Adipose tissue (tissue), 3 donors: Measurements from ENCODE around the gene ARSG. TPM values are rescaled to one million over a fixed set of nuclear protein-coding genes. Genes with fewer than 3 reads are reported as not detected.
"Not testable (repeated sequence)": the region's sequence is repeated elsewhere in the genome, so short reads cannot be mapped to it uniquely, and the experiment has no call there.

Experiments used
- H3K27ac ChIP-seq: one replicate; pipeline ENCODE4 v1.5.1; 2013; ENCODE audit warnings: low read depth, low read length
- WGBS, 3 donors: extraction: QIAGEN DNeasy Blood & Tissue Kit; methylation state at CpG; one replicate each; pipeline ENCODE4 v1.1.7; 2013; 5-methylcytosine and 5-hydroxymethylcytosine counted together
- polyA plus RNA-seq, 3 donors: library from polyadenylated mRNA; stranded (reverse); fragments of 200-250 nt; gene quantifications; one replicate each; pipeline ENCODE4 v1.2.3, GENCODE V29; 2013
- donor health status: healthy with polysubstance abuse.
- donor health status: Bipolar disorder and iron deficiency.
- donor health status: healthy.

The ARSG gene
- polyA plus RNA-seq, 3 donors, result 1.0 to 2.3 (median 1.3) TPM

DNA sequence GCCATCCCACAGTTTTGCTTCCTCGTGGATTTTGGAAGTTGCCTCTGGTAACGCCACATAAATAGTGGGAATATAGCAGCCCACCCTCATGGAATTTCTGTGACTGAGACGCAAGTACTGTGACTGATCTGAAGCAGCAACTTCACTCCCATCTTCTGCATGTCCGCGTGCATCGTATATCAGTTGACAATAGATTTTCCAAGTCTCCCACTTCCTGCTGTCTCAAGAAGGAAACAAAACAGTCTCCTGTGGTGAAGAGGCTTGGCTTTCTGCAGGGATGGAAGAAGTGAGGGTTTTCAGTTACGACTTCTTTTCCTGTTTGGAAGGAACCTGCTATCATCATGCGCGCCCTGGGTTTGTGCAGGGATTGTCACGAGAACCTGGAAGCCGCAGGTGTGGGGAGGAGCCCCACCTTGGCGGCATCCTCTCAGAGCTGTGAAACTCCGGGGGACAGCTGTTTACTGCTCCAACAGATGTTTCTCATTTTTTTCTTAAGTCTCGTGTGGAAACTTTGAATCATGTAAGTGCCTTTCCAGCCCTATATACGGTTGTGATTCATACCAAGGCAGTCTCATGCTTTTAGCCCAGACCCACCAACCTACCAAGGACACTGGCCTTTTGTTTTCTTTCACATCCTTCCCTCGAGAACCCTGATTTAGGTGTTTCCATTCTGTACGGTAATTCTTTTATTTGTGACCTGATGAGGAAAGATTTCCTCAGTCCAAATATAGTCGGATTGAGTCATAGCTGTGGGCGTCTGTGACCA, 108.5 kb downstream of the ARSG start:
- WGBS, 3 donors, result 41 to 69% (median 44%) methylated on average over 19 of the region's 19 CpGs
- H3K27ac ChIP-seq, result no peak overlapping the region

DNA sequence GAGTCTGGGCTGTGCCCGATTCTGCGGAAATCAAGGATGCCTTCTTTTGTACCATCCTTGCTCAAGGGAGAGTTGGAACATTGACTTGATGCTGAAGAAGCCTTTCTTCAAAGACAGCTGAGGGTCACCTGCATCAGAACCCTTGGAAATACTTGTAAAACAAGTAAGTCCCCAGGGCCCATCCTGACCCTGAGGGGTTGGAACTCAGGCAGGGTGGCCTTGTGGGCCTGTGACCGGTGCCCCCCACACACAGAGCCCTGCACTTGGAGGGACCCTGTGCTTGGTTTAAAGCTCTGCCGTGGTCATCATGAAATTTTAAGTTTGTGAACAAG, 109.1 kb downstream of the ARSG start:
- 75 to 89% (median 77%) methylated on average over 4 of the region's 4 CpGs for WGBS, 3 donors
- H3K27ac ChIP-seq, result no peak overlapping the region

DNA sequence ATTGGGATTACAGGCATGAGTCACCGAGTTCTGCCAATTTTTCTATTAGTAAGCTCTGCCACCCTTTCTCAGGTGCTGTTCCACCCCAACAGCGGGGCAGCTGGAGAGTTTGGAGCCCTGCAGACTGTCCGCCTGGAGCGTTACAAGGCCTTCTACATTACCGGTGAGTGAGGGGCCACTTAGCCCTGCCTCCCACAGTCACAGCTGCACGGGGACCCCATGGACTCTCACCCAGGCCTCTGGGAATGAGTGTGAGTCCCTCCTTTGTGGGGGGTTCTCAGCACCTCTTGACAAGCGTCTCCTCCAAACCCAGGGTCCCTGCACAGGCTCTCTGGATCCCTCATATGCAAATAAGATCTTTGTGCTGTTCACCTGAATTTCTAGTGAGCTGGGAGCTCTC, 110.0 kb downstream of the ARSG start:
- no peak overlapping the region for H3K27ac ChIP-seq
- 88 to 98% (median 97%) methylated on average over 7 of the region's 7 CpGs for WGBS, 3 donors

DNA sequence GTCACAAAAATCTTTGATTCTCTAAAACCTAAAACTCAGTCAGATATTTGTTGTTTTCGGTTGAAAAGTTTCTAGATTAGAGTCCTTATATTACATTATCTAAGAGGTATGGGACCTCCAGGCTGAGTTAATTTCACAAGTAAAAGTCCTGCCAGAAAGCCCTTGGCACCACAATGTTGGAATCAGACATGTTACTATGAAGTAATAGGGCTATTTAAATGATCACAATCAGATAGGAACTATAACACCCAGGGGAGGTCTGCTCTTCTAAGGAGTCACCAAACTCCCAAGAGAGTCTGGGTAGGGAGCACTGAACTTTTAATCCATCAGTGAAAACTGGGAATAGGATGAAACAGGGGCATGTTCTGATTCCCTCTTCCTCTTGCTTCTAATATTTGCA, 111.8 kb downstream of the ARSG start:
- 73 to 84% (median 74%) methylated on average over 1 of the region's 1 CpG for WGBS, 3 donors
- no peak overlapping the region for H3K27ac ChIP-seq

DNA sequence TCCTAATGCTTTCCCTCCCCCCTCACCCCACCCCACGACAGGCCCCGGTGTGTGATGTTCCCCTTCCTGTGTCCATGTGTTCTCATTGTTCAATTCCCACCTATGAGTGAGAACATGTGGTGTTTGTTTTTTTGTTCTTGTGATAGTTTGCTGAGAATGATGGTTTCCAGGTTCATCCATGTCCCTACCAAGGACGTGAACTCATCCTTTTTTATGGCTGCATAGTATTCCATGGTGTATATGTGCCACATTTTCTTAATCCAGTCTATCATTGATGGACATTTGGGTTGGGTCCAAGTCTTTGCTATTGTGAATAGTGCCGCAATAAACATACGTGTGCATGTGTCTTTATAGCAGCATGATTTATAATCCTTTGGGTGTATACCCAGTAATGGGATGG, 112.5 kb downstream of the ARSG start:
- not testable (repeated sequence) for H3K27ac ChIP-seq
- WGBS, 3 donors, result 91 to 100% (median 92%) methylated on average over 3 of the region's 5 CpGs

DNA sequence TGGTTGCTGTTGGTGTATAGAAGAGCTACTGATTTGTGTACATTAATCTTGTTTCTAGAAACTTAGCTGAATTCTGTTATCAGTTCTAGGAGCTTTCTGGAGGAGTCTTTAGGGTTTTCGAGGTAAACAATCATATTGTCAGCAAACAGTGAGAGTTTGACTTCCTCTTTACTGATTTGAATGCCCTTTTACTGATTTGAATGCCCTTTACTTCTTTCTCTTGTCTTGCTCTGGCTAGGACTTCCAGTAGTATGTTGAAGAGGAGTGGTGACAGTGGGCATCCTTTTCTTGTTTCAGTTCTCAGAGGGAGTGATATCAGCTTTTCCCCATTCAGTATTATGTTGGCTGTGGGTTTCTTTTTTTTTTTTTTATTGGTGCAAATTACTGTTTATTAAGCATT, 116.4 kb downstream of the ARSG start:
- not testable (repeated sequence) for H3K27ac ChIP-seq
- 85 to 90% (median 88%) methylated on average over 1 of the region's 1 CpG for WGBS, 3 donors

DNA sequence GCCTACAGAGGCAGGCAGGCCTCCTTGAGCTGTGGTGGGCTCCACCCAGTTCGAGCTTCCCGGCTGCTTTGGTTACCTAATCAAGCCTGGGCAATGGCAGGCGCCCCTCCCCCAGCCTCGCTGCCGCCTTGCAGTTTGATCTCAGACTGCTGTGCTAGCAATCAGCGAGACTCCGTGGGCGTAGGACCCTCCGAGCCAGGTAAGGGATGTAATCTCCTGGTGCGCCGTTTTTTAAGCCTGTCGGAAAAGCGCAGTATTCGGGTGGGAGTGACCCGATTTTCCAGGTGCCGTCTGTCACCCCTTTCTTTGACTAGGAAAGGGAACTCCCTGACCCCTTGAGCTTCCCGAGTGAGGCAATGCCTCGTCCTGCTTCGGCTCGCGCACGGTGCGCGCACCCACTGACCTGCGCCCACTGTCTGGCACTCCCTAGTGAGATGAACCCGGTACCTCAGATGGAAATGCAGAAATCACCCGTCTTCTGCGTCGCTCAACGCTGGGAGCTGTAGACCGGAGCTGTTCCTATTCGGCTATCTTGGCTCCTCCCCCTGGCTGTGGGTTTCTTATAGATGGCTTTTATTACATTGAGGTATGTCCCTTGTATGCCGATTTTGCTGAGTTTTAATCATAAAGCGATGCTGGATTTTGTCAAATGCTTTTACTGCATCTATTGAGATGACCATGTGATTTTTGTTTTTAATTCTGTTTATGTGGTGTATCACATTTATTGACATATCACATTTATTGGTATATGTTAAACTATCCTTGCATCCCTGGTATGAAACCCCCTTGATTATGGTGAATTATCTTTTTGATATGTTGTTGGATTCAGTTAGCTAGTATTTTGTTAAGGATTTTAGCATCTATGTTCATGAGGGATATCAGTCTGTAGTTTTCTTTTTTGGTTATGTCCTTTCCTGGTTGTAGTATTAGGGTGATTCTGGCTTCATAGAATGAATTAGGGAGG, 122.6 kb downstream of the ARSG start:
- WGBS, 3 donors, result 5 to 16% (median 5%) methylated on average over 23 to 32 of the region's 34 CpGs
- not testable (repeated sequence) for H3K27ac ChIP-seq

DNA sequence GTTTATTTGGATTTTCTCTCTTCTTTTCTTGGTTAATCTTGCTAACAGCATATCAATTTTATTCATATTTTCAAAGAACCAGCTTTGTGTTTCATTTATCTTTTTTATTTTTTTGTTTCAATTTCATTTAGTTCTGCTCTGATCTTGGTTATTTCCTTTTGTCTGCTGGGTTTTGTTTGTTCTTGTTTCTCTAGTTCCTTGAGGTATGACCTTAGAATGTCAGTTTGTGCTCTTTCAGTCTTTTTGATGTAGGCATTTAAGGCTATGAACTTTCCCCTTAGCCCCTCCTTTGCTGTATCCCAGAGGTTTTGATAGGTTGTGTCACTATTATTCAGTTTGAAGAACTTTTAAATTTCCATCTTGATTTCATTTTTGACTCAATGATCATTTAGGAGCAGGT, 123.6 kb downstream of the ARSG start:
- H3K27ac ChIP-seq, result not testable (repeated sequence)

DNA sequence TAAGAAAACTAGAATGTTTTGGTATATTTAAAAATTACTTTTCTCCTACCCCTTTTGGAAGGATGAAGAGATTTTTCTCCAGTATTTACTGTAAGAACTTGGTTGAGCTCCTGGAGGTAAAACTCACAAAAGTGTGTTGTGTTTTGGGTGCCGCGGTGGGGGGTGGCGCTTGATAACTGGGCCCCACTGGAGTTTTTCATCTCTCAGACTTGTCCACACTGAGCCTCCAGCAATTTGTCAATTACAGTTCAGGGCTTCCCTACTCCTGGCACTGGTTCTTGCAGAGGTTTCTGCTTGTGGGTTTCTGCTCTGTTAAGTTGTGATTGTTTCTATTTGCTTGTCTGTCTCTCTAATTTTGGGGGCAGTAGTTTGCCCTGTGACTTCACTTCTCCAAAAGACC, 126.0 kb downstream of the ARSG start:
- H3K27ac ChIP-seq, result no peak overlapping the region
- WGBS, 3 donors, result 97 to 100% (median 99%) methylated on average over 3 of the region's 3 CpGs

DNA sequence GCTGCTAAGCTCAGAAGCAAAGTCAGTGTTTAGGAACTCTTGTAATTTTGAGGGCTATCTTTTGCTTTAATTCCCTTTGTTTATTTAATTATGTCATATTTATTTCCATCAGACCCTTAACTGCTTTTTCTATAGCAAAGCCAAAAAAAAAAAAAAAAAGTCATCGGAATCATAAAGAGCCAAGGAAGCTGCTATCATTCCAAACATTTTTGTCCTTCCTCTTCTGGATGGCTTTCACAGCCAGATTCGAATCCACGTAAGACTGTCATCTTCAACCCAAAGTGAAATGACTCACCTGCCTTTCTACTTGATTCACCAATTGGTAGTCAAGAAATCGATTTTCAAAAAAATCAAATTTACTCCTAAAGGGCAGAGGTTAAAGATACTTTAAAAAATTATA, 127.6 kb downstream of the ARSG start:
- H3K27ac ChIP-seq, result no peak overlapping the region
- 65 to 91% (median 74%) methylated on average over 4 of the region's 4 CpGs for WGBS, 3 donors

DNA sequence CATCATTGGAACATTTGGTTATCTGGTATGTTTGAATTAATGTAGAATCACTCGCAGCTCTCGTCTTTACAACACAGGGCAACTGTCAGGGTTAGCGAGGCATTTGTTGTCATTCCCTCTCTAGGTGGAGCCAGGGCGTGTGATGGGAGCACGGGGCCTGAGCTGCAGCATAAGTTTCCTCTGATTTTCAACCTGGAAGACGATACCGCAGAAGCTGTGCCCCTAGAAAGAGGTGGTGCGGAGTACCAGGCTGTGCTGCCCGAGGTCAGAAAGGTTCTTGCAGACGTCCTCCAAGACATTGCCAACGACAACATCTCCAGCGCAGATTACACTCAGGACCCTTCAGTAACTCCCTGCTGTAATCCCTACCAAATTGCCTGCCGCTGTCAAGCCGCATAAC, 128.8 kb downstream of the ARSG start:
- 88 to 96% (median 94%) methylated on average over 14 of the region's 14 CpGs for WGBS, 3 donors
- H3K27ac ChIP-seq, result no peak overlapping the region

DNA sequence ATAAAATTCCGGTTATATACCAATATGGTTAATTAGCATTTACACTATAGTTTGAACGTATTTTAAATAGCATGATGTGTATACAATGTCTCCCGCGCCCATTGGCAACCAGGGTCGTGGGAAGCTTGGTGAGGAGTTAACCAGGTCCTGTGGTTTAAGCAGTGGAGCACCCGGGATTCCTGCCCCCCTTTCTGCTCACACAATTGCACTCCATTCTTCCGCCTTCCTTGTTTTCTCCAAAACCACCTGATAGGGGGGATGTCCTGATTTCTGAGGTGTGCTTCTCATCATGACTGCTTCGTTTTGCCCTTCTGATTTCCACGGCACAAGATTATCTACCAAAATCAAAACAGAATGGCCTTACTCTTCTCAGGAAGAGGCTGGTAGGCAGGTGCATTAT, 130.2 kb downstream of the ARSG start:
- WGBS, 3 donors, result 86 to 95% (median 92%) methylated on average over 9 of the region's 9 CpGs
- no peak overlapping the region for H3K27ac ChIP-seq

DNA sequence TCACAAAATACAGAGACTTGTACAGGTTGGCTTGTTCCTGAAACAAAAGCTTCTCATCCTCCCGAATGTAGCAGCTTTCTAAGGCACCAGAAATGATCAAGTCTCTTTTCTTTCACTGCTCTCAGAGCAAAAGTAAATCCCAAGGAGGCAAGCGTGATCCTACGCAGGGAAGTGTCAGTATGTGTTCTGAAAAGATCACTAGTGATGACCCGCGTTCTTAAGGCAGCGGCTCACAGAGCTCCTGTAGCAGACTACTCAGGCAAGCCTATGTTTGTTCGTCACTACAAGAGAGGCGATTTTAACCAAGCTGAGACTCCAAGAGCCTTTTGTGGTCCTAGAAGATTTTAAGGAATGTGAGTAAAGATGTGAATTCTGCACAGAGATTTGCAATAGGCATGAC, 131.5 kb downstream of the ARSG start:
- no peak overlapping the region for H3K27ac ChIP-seq
- 91 to 95% (median 94%) methylated on average over 8 of the region's 8 CpGs for WGBS, 3 donors

DNA sequence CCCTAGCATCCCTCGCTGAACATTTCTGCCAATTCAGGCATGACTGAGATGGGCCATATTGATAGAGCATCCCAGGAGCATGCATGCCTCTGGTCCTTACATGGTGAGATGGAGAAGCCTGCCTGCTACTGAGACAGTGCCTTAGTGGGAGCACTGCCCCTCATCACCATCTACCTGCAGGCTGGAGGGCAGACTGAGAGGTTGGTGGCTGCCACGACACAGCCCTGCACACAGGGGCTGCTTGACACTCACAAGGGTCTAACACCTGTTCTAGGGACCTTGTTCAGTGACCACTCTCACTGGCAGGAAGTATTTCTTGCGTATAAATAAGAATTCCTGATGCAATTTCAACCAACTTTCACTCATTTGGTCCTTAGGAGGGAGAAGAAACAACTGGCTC, 132.0 kb downstream of the ARSG start:
- no peak overlapping the region for H3K27ac ChIP-seq
- 85 to 95% (median 87%) methylated on average over 3 of the region's 3 CpGs for WGBS, 3 donors

DNA sequence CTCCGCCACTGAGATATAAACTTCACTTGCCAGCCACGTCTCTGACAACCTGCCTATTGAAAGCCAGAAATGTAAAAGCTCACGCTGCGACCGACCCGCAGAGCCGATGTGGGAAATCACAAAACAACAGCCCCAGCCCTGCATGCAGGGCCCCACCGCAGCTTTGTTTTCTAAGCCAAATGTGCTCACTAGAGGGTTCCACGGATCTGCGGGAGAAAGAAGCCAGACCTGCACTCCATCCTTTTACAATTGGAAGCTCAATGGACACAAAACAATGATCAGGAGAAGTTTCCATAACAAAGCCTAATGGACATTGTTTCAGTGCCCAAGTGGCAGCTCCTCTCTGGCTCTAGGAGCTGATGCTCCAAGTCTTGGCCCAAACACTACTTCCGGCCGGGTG, 132.9 kb downstream of the ARSG start:
- 86 to 94% (median 87%) methylated on average over 12 of the region's 12 CpGs for WGBS, 3 donors
- no peak overlapping the region for H3K27ac ChIP-seq

DNA sequence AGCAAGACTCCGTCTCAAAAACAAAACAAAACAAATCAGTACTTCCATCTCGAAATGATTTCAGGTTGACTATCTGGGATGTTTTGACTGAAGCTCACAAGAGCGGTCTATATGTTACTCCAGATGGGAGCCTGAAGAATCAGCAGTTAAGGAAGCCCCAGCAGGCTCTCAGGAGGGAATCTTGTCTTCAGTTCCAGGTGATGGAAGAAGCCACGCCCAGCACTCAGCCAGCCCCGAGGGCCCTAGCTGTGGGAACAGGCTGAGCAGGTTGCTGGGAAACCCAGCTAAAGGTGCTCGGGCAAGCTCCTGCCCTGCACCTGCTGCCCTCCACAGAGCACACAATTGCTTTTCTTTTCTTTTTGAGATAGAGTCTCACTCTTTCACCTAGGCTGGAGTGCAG, 133.6 kb downstream of the ARSG start:
- 80 to 96% (median 90%) methylated on average over 6 of the region's 6 CpGs for WGBS, 3 donors
- no peak overlapping the region for H3K27ac ChIP-seq

DNA sequence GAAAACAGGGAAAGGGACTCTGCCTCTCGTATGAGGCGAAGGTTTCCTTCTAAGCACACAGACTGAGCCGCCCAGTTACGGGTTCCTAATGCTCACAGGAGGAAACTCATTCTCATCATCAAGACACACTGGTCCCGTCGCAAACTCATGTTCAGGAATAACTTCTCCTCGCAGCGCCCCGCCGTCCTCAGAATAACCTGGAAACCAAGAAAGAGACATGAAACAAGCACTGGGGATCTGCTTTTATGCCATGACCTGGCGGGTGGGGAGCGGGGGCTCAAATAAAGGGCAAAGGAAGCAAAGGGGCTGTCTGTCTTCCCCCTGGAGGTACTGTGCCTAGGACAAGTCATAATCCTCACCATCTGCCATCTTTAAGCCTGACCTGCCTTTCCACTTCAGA, 134.7 kb downstream of the ARSG start:
- 89 to 97% (median 96%) methylated on average over 11 to 12 of the region's 12 CpGs for WGBS, 3 donors
- no peak overlapping the region for H3K27ac ChIP-seq

DNA sequence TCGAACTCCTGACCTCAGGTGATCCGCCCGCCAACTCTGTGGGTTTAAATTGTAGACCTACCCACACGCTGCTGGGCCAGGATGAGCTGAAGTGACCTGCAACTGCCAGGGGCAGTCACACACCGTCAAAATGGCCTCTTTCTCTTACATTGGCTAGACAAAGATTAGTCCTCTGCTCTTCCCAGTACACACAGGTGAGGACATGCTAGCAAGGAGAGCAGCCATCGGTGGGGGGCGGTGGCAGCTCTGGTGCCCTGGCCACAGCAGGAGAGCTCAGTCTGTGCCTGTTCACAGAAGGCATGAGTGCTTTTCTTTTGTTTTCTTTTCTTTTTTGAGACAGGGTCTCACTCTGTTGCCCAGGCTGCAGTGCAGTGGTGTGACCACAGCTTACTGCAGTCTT, 136.3 kb downstream of the ARSG start:
- WGBS, 3 donors, result 93 to 99% (median 98%) methylated on average over 7 of the region's 7 CpGs

DNA sequence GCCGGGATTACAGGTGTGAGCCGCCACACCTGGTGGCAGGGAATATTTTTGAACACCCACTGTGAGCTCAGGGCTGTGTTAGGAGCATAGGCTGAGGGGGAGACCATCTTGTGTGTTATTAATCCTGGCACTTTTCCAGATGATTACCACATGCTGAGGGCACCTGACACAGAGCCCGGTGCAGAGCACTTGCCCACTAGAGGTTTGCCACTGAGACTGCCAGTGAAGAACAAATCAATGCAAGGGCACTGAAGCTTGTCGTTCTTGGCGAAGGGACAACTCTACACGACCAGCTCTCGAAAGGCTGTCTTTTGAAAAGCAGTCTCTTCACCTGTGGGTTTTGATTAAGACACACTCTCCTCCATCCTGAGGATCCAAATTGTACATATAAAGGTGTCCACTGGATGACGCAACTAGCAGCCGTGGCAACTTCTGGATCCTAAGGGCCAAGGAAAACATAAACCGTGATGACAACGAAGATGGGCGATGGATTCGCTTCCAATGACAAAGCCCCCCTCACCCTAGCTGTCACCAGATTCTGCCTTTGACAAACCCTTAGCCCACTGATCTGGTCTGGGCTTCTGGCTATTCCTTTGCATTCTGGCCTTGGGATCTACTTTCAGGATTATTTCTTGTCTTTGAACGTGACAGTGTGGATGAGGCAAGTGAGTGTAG, 137.3 kb downstream of the ARSG start:
- H3K27ac ChIP-seq, result no peak overlapping the region
- 88 to 91% (median 91%) methylated on average over 14 of the region's 14 CpGs for WGBS, 3 donors

More for the DNA sequence above, 136.3 kb downstream of the ARSG start:
- no peak overlapping the region for H3K27ac ChIP-seq
